Stimulated activated CD4-positive, alpha-beta T cell treated with anti-CD3 and anti-CD28 coated beads, Interleukin-2, amount 100 ng/mL, for 48 hours (primary cell): ENCODE measurements around the gene BRINP2.

ENCODE experiments used
- DNase-seq, 2 donors: peaks; one replicate each; pipeline ENCODE4 v3.0.0-alpha.2; 2020

Gene BRINP2

DNA sequence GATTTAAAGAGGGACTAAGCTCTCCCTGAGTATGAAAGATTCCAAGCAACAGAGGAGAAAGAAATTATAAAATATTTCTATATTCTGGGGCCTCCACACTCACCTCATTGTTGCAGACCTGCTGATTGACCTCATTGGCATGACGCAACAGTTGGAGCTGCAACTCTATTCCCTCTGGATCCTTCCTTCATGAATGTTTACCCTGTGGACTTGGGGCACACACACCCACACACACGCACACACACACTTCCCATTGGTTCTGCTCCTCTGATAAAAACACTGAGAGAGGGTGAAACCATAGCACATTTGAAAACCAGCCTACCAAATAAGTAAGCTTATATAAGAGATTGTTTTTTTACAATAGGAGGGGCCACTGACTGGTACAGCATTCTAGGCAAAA, 159.1 kb downstream of the BRINP2 start:
- no peak for DNase-seq
